IMR-90 (cell line): ENCODE data around the gene SRRM4. TPM values are rescaled to one million over a fixed set of nuclear protein-coding genes. Genes with fewer than 3 reads are reported as not detected.

ENCODE experiments used
- ATAC-seq: fragments of 200-7000 bp; cut with Tn5 transposase; 2 replicates; pipeline ENCODE4 v1.9.1; 2020; ENCODE audit warnings: low read depth, mild to moderate bottlenecking, moderate library complexity
- BruUV-seq: library from RNA; stranded (reverse); fragments of 400-500 nt; replicated peaks from 2 replicates; lab custom pipeline; 2021; lab: Mats Ljungman, UMichigan
- CTCF ChIA-PET: fragments of 300-600 bp; formaldehyde crosslinking; extraction: SDS; loops from one replicate; lab custom pipeline; 2021; ENCODE audit warnings: antibody characterized with exemption; lab: Yijun Ruan, JAX
- POLR2A ChIA-PET: fragments of 300-600 bp; sonication (Branson Sonifier 250); formaldehyde crosslinking; loops from one replicate; lab custom pipeline; 2022; ENCODE audit warnings: antibody characterized with exemption; ENCODE audit not compliant: unreplicated experiment; lab: Charles Lee
- DNase-seq: peaks from one replicate; pipeline ENCODE4 v3.0.0; 2013
- H2AFZ ChIP-seq: replicated peaks from 2 replicates; pipeline ENCODE3; 2013; ENCODE audit warnings: low read length, mild to moderate bottlenecking; ENCODE audit not compliant: poor library complexity
- H2AK5ac ChIP-seq: 2 replicates; pipeline ENCODE4 v1.6.1; 2013; ENCODE audit warnings: low read depth, low read length, inconsistent platforms
- H2AK9ac ChIP-seq: replicated peaks from 2 replicates; pipeline ENCODE3; 2013; ENCODE audit warnings: mild to moderate bottlenecking, low read depth, low read length, moderate library complexity; ENCODE audit not compliant: poor library complexity
- H2BK120ac ChIP-seq: 2 replicates; pipeline ENCODE4 v1.6.1; 2013; ENCODE audit warnings: low read depth, low read length, inconsistent platforms
- H2BK15ac ChIP-seq: 3 replicates; pipeline ENCODE4 v1.6.1; 2013; ENCODE audit warnings: low read depth, low read length, inconsistent platforms
- H2BK20ac ChIP-seq: 2 replicates; pipeline ENCODE4 v1.6.1; 2013; ENCODE audit warnings: low read depth, mild to moderate bottlenecking, inconsistent platforms, low read length, moderate library complexity
- H2BK5ac ChIP-seq: 2 replicates; pipeline ENCODE4 v1.6.1; 2013; ENCODE audit warnings: mild to moderate bottlenecking, low read depth, low read length, inconsistent platforms; ENCODE audit not compliant: poor library complexity, severe bottlenecking
- H3K14ac ChIP-seq: replicated peaks from 2 replicates; pipeline ENCODE4 v1.6.1; 2013; ENCODE audit warnings: low read depth, low read length, inconsistent platforms
- H3K18ac ChIP-seq: 2 replicates; pipeline ENCODE4 v1.6.1; 2013; ENCODE audit warnings: low read depth, low read length, control low read depth
- H3K23ac ChIP-seq: 2 replicates; pipeline ENCODE4 v1.6.1; 2013; ENCODE audit warnings: low read depth, low read length, inconsistent platforms
- H3K27ac ChIP-seq: 2 replicates; pipeline ENCODE4 v1.5.1; 2013; ENCODE audit warnings: mild to moderate bottlenecking, control low read depth, low read length; ENCODE audit not compliant: insufficient read depth
- H3K27me3 ChIP-seq: 2 replicates; pipeline ENCODE4 v1.6.1; 2013; ENCODE audit warnings: low read length; ENCODE audit not compliant: control insufficient read depth, insufficient read depth
- H3K36me3 ChIP-seq: 2 replicates; pipeline ENCODE4 v1.6.1; 2013; ENCODE audit warnings: low read length, mixed read lengths; ENCODE audit not compliant: control insufficient read depth, insufficient read depth
- H3K4ac ChIP-seq: 2 replicates; pipeline ENCODE4 v1.6.1; 2013; ENCODE audit warnings: low read depth, low read length, inconsistent platforms
- H3K4me1 ChIP-seq: 2 replicates; pipeline ENCODE4 v1.6.1; 2013; ENCODE audit warnings: low read length, mixed read lengths; ENCODE audit not compliant: control insufficient read depth, insufficient read depth
- H3K4me2 ChIP-seq: 2 replicates; pipeline ENCODE4 v1.6.1; 2013; ENCODE audit warnings: low read depth, mild to moderate bottlenecking, control low read depth, low read length, moderate library complexity
- H3K4me3 ChIP-seq: 2 replicates; pipeline ENCODE4 v1.5.1; 2013; ENCODE audit warnings: low read depth, mild to moderate bottlenecking, control low read depth, low read length, moderate library complexity; ENCODE audit not compliant: insufficient read depth
- H3K56ac ChIP-seq: 2 replicates; pipeline ENCODE4 v1.6.1; 2013; ENCODE audit warnings: low read length, inconsistent platforms; ENCODE audit not compliant: insufficient read depth; ENCODE audit errors: extremely low read depth
- H3K79me1 ChIP-seq, 2 experiments: 2 replicates each; pipeline ENCODE4 v1.6.1; 2013; ENCODE audit warnings: low read length in 2 of 2, inconsistent platforms in 1 of 2, low read depth in 1 of 2
- H3K9ac ChIP-seq: 2 replicates; pipeline ENCODE4 v1.6.1; 2013; ENCODE audit warnings: low read depth, low read length, control low read depth
- H3K9me1 ChIP-seq: 2 replicates; pipeline ENCODE4 v1.6.1; 2013; ENCODE audit warnings: low read length, inconsistent platforms; ENCODE audit not compliant: insufficient read depth
- H3K9me3 ChIP-seq: 2 replicates; pipeline ENCODE4 v1.6.1; 2013; ENCODE audit warnings: low read length; ENCODE audit not compliant: control insufficient read depth, insufficient read depth
- H4K20me1 ChIP-seq: 2 replicates; pipeline ENCODE4 v1.6.1; 2013; ENCODE audit warnings: low read length, inconsistent platforms; ENCODE audit not compliant: insufficient read depth
- H4K5ac ChIP-seq: 2 replicates; pipeline ENCODE4 v1.6.1; 2013; ENCODE audit warnings: mild to moderate bottlenecking, low read depth, low read length, control low read depth
- H4K8ac ChIP-seq, 2 experiments: 2 replicates each; pipeline ENCODE4 v1.6.1; 2013; ENCODE audit warnings: low read depth in 2 of 2, low read length in 2 of 2, control low read depth in 1 of 2, inconsistent platforms in 1 of 2
- H4K91ac ChIP-seq: 2 replicates; pipeline ENCODE4 v1.6.1; 2013; ENCODE audit warnings: low read depth, low read length, inconsistent platforms; ENCODE audit not compliant: insufficient read depth
- BHLHE40 ChIP-seq: fragments of 150-350 bp; IDR thresholded peaks from 2 replicates; pipeline ENCODE4 v1.6.1; 2016; ENCODE audit warnings: mild to moderate bottlenecking, low read depth, low read length
- CEBPB ChIP-seq: IDR thresholded peaks from 2 replicates; pipeline ENCODE4 v1.6.1; 2012; ENCODE audit warnings: low read depth, low read length, improper control_type of control experiment
- MAFK ChIP-seq: IDR thresholded peaks from 2 replicates; pipeline ENCODE4 v1.6.1; 2012; ENCODE audit warnings: low read depth, low read length, improper control_type of control experiment
- MAZ ChIP-seq: IDR thresholded peaks from 2 replicates; pipeline ENCODE4 v1.6.1; 2012; ENCODE audit warnings: low read depth, mild to moderate bottlenecking, low read length, improper control_type of control experiment, moderate library complexity, borderline replicate concordance
- NFE2L2 ChIP-seq: fragments of 150-350 bp; IDR thresholded peaks from 2 replicates; pipeline ENCODE4 v1.6.1; 2016; ENCODE audit warnings: low read depth, mild to moderate bottlenecking, low read length
- RAD21 ChIP-seq: IDR thresholded peaks from 2 replicates; pipeline ENCODE4 v1.6.1; 2012; ENCODE audit warnings: low read length, improper control_type of control experiment
- RFX5 ChIP-seq: IDR thresholded peaks from 2 replicates; pipeline ENCODE4 v1.8.0; 2012; ENCODE audit warnings: low read depth, mild to moderate bottlenecking, low read length, moderate library complexity
- SMC3 ChIP-seq: fragments of 150-350 bp; IDR thresholded peaks from 2 replicates; pipeline ENCODE4 v1.6.1; 2016; ENCODE audit warnings: low read depth, mild to moderate bottlenecking, antibody characterized with exemption, low read length, moderate library complexity
- WGBS, 2 experiments: methylation state at CpG; one replicate each; pipeline versions ENCODE4 v1.1.5 to v1.1.7; 2013; ENCODE audit warnings: missing lambda C conversion rate in 2 of 2; ENCODE audit not compliant: insufficient read length in 1 of 2; ENCODE audit errors: extremely low coverage in 2 of 2; 5-methylcytosine and 5-hydroxymethylcytosine counted together
- dilution Hi-C: fragments of 300-500 bp; cut with HindIII; formaldehyde crosslinking; loops from one replicate; pipeline ENCODE4 v1.14.3; 2018; ENCODE audit warnings: low sequenced_read_pairs; ENCODE audit not compliant: unreplicated experiment
- in situ Hi-C: fragments of 300-500 bp; cut with MboI; formaldehyde crosslinking; loops from 3 replicates; pipeline ENCODE4 v1.14.3; 2019; ENCODE audit warnings: low sequenced_read_pairs, inconsistent platforms, mixed read lengths
- intact Hi-C: fragments of 100-400 bp; cut with micrococcal nuclease; formaldehyde crosslinking; loops from 2 replicates; pipeline ENCODE4 v1.10.0; 2022
- polyA plus RNA-seq, 3 experiments: library from polyadenylated mRNA; depleted of rRNA; stranded (reverse); fragments of >200 nt; gene quantifications; 2 replicates each; pipeline ENCODE4 v1.2.3, GENCODE V29; 2012; ENCODE audit warnings: low replicate concordance in 1 of 3
- total RNA-seq: library from RNA; depleted of rRNA; stranded (reverse); fragments of >200 nt; gene quantifications from 2 replicates; pipeline ENCODE4 v1.2.3, GENCODE V29; 2012
- TF ChIP-seq, protein P1 (sequence below): conservative IDR thresholded peaks from 2 replicates; pipeline ENCODE4 v1.5.1; 2012; ENCODE audit warnings: mild to moderate bottlenecking, low read depth, low read length, improper control_type of control experiment
- TF ChIP-seq, protein P2 (sequence below): fragments of 150-350 bp; IDR thresholded peaks from 2 replicates; pipeline ENCODE4 v1.6.1; 2017; ENCODE audit warnings: mild to moderate bottlenecking, antibody characterized with exemption, low read length, low read depth

Gene SRRM4
- total and polyA plus RNA-seq, 2 of the 4 experiments (the other 2 are of a cell fraction): not detected

DNA sequence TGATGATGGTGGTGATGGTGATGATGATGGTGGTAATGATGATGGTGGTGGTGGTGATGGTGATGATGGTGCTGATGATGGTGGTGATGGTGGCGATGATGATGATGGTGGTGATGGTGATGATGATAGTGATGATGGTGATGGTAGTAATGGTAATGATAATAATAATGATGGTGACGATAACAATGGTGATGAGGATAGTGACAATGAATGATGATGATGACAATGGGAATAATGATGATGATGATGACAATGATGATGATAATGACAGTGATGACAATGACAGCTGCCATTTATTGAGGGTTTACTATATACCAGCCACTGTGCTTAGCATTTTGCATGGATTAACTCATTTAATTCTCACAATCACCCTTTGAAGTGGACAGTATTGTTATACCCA lies 94.6 kb downstream of the SRRM4 start:
- ChIA-PET POLR2A (no interaction called here), CTCF (no interaction called here)
- H3K4me1 ChIP-seq: no peaks in the 10 kb centered on the region
- H3K14ac ChIP-seq: no peak overlapping the region
- WGBS, 2 experiments: 80% methylated on average over 1 of the region's 2 CpGs; no CpG with 5 or more reads in 1 of the 2 experiments
- H3K18ac ChIP-seq: no peak overlapping the region
- H2AFZ ChIP-seq: no peak overlapping the region
- no peak for TF ChIP-seq MAFK
- no peak for TF ChIP-seq RFX5
- TF ChIP-seq, protein P1, sequence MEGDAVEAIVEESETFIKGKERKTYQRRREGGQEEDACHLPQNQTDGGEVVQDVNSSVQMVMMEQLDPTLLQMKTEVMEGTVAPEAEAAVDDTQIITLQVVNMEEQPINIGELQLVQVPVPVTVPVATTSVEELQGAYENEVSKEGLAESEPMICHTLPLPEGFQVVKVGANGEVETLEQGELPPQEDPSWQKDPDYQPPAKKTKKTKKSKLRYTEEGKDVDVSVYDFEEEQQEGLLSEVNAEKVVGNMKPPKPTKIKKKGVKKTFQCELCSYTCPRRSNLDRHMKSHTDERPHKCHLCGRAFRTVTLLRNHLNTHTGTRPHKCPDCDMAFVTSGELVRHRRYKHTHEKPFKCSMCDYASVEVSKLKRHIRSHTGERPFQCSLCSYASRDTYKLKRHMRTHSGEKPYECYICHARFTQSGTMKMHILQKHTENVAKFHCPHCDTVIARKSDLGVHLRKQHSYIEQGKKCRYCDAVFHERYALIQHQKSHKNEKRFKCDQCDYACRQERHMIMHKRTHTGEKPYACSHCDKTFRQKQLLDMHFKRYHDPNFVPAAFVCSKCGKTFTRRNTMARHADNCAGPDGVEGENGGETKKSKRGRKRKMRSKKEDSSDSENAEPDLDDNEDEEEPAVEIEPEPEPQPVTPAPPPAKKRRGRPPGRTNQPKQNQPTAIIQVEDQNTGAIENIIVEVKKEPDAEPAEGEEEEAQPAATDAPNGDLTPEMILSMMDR: no peak
- no peak for TF ChIP-seq RAD21
- TF ChIP-seq, protein P2, sequence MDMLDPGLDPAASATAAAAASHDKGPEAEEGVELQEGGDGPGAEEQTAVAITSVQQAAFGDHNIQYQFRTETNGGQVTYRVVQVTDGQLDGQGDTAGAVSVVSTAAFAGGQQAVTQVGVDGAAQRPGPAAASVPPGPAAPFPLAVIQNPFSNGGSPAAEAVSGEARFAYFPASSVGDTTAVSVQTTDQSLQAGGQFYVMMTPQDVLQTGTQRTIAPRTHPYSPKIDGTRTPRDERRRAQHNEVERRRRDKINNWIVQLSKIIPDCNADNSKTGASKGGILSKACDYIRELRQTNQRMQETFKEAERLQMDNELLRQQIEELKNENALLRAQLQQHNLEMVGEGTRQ: no peak
- no peak for TF ChIP-seq CEBPB
- no peak for TF ChIP-seq MAZ
- no peak for TF ChIP-seq BHLHE40
- TF ChIP-seq SMC3: no peak
- TF ChIP-seq NFE2L2: no peak
- no peak overlapping the region for H3K4me2 ChIP-seq
- H3K27me3 ChIP-seq: no peaks in the 10 kb centered on the region
- no peak overlapping the region for H2BK120ac ChIP-seq
- no peaks in the 10 kb centered on the region for H4K20me1 ChIP-seq
- H2BK20ac ChIP-seq: no peak overlapping the region
- in situ Hi-C loops (no loop called here), intact Hi-C loops (no loop called here), dilution Hi-C loops (no loop called here)
- no peak overlapping the region for H3K4ac ChIP-seq
- H3K27ac ChIP-seq: no peak overlapping the region
- no peak overlapping the region for H3K23ac ChIP-seq
- H4K8ac ChIP-seq: no peak overlapping the region
- peak overlapping the region; percentile 33 for H2BK5ac ChIP-seq
- BruUV-seq: no TSS peak
- no peak overlapping the region for H2AK5ac ChIP-seq
- H4K91ac ChIP-seq: no peak overlapping the region
- H3K9me1 ChIP-seq: no peaks in the 10 kb centered on the region
- H3K9ac ChIP-seq: no peak overlapping the region
- no peak overlapping the region for H2AK9ac ChIP-seq
- H2BK15ac ChIP-seq: no peak overlapping the region
- no peaks in the 10 kb centered on the region for H3K79me1 ChIP-seq
- no peak overlapping the region for H3K4me3 ChIP-seq
- no peak overlapping the region for H3K56ac ChIP-seq
- no peak for DNase-seq
- H3K36me3 ChIP-seq: no peaks in the 10 kb centered on the region
- no peak overlapping the region for H4K5ac ChIP-seq
- ATAC-seq: no peak
- H3K9me3 ChIP-seq: peaks cover 10% of the 10 kb centered on the region
